SK-N-SH treated with all-trans-retinoic acid at 6 μM for 48 hours (cell line): ENCODE measurements around the gene VAV3.

ENCODE experiments used
- ATAC-seq: fragments of 200-7000 bp; cut with Tn5 transposase; 3 replicates; pipeline ENCODE4 v1.9.1; 2020; ENCODE audit warnings: mild to moderate bottlenecking, moderate library complexity
- ARNTL ChIP-seq: fragments of 450-650 bp; formaldehyde crosslinking; IDR thresholded peaks from 2 replicates; pipeline ENCODE4 v1.5.0; 2020; ENCODE audit warnings: low read depth, mild to moderate bottlenecking, moderate library complexity, borderline replicate concordance
- BACH2 ChIP-seq: fragments of 250-450 bp; sonication (Bioruptor Pico); IDR thresholded peaks from 2 replicates; pipeline ENCODE4 v1.9.0; 2021; ENCODE audit warnings: mild to moderate bottlenecking, borderline replicate concordance
- CSDC2 ChIP-seq: fragments of 250-450 bp; sonication (Bioruptor Pico); IDR thresholded peaks from 2 replicates; pipeline ENCODE4 v1.5.0; 2020; ENCODE audit warnings: mild to moderate bottlenecking, moderate library complexity
- ESRRG ChIP-seq: fragments of 250-450 bp; sonication (Bioruptor Pico); IDR thresholded peaks from 2 replicates; pipeline ENCODE4 v1.6.1; 2021; ENCODE audit warnings: mild to moderate bottlenecking
- GLIS3 ChIP-seq: fragments of 250-450 bp; sonication (Bioruptor Pico); IDR thresholded peaks from 2 replicates; pipeline ENCODE4 v1.5.0; 2020; ENCODE audit warnings: mild to moderate bottlenecking, moderate library complexity
- OSR1 ChIP-seq: fragments of 250-450 bp; sonication (Bioruptor Pico); IDR thresholded peaks from 2 replicates; pipeline ENCODE4 v1.8.0; 2022; ENCODE audit warnings: moderate library complexity, mild to moderate bottlenecking, inconsistent platforms
- POU6F1 ChIP-seq: fragments of 250-450 bp; sonication (Bioruptor Pico); IDR thresholded peaks from 2 replicates; pipeline ENCODE4 v1.8.0; 2021; ENCODE audit warnings: low read depth, mild to moderate bottlenecking, moderate library complexity, borderline replicate concordance
- PPARA ChIP-seq: fragments of 250-450 bp; sonication (Bioruptor Pico); IDR thresholded peaks from 2 replicates; pipeline ENCODE4 v1.5.0; 2020; ENCODE audit warnings: mild to moderate bottlenecking, borderline replicate concordance
- RARB ChIP-seq: fragments of 250-450 bp; sonication (Bioruptor Pico); IDR thresholded peaks from 2 replicates; pipeline ENCODE4 v1.8.0; 2021; ENCODE audit warnings: mild to moderate bottlenecking, moderate library complexity
- SNAI2 ChIP-seq: fragments of 250-450 bp; sonication (Bioruptor Pico); IDR thresholded peaks from 2 replicates; pipeline ENCODE4 v1.5.0; 2020; ENCODE audit warnings: mild to moderate bottlenecking, moderate library complexity
- TOX ChIP-seq: fragments of 250-450 bp; sonication (Bioruptor Pico); IDR thresholded peaks from 2 replicates; pipeline ENCODE4 v1.8.0; 2021; ENCODE audit warnings: mild to moderate bottlenecking, moderate library complexity, borderline replicate concordance
- TSHZ2 ChIP-seq: fragments of 250-450 bp; sonication (Bioruptor Pico); IDR thresholded peaks from 2 replicates; pipeline ENCODE4 v1.5.0; 2020; ENCODE audit warnings: mild to moderate bottlenecking, moderate library complexity
- ZFP3 ChIP-seq: fragments of 250-450 bp; sonication (Bioruptor Pico); IDR thresholded peaks from 2 replicates; pipeline ENCODE4 v1.5.0; 2020; ENCODE audit warnings: mild to moderate bottlenecking, moderate library complexity
- ZFP30 ChIP-seq: fragments of 450-650 bp; formaldehyde crosslinking; IDR thresholded peaks from 2 replicates; pipeline ENCODE4 v1.5.0; 2022; ENCODE audit warnings: mild to moderate bottlenecking, moderate library complexity
- ZNF565 ChIP-seq: fragments of 450-650 bp; formaldehyde crosslinking; conservative IDR thresholded peaks from 2 replicates; pipeline ENCODE4 v1.5.0; 2020; ENCODE audit warnings: low read depth, mild to moderate bottlenecking, moderate library complexity
- ZNF70 ChIP-seq: fragments of 450-650 bp; formaldehyde crosslinking; IDR thresholded peaks from 2 replicates; pipeline ENCODE4 v1.5.0; 2020; ENCODE audit warnings: mild to moderate bottlenecking, moderate library complexity
- ZNF8 ChIP-seq: fragments of 450-650 bp; formaldehyde crosslinking; IDR thresholded peaks from 2 replicates; pipeline ENCODE4 v1.5.0; 2020; ENCODE audit warnings: mild to moderate bottlenecking, moderate library complexity
- TF ChIP-seq, protein P1 (sequence below): fragments of 250-450 bp; sonication (Bioruptor Pico); IDR thresholded peaks from 2 replicates; pipeline ENCODE4 v1.5.1; 2021; ENCODE audit warnings: mild to moderate bottlenecking, moderate library complexity
- TF ChIP-seq, protein P2 (sequence below): fragments of 250-450 bp; sonication (Bioruptor Pico); IDR thresholded peaks from 2 replicates; pipeline ENCODE4 v1.5.1; 2020; ENCODE audit warnings: low read depth, mild to moderate bottlenecking, moderate library complexity
- TF ChIP-seq, protein P3 (sequence below): fragments of 250-450 bp; sonication (Bioruptor Pico); IDR thresholded peaks from 2 replicates; pipeline ENCODE4 v1.8.0; 2020; ENCODE audit warnings: mild to moderate bottlenecking, moderate library complexity, borderline replicate concordance

The VAV3 gene

DNA sequence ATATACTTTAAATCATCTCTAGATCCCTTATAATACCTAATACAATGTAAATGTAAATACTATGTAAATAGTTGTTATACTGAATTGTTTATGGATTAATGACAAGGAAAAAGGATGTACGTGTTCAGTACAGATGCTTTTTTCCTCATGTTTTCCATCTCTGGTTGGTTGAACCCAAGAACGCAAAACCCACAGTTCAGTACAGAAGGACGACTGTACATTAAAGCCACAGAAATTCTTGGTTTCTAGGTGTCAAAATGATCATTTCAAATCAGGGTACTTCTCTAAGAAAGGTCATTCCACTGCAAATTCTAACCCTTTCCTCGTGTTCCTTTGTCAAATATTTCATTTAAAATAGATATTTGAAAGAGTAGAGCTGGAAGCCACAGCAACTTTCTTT lies 158.1 kb downstream of the VAV3 start:
- TF ChIP-seq, protein P1, sequence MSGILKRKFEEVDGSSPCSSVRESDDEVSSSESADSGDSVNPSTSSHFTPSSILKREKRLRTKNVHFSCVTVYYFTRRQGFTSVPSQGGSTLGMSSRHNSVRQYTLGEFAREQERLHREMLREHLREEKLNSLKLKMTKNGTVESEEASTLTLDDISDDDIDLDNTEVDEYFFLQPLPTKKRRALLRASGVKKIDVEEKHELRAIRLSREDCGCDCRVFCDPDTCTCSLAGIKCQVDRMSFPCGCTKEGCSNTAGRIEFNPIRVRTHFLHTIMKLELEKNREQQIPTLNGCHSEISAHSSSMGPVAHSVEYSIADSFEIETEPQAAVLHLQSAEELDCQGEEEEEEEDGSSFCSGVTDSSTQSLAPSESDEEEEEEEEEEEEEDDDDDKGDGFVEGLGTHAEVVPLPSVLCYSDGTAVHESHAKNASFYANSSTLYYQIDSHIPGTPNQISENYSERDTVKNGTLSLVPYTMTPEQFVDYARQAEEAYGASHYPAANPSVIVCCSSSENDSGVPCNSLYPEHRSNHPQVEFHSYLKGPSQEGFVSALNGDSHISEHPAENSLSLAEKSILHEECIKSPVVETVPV (CRISPR knock-in tag): no peak
- TF ChIP-seq ZFP3 (CRISPR knock-in tag) (no peak), TOX (CRISPR knock-in tag) (no peak), ARNTL (CRISPR knock-in tag) (no peak), ESRRG (no peak), CSDC2 (CRISPR knock-in tag) (no peak), BACH2 (CRISPR knock-in tag) (no peak), TSHZ2 (no peak), ZNF70 (CRISPR knock-in tag) (no peak), OSR1 (CRISPR knock-in tag) (no peak), ZFP30 (CRISPR knock-in tag) (no peak)

GRCh38 chr1:107804741-107805140 lies 160.2 kb downstream of the VAV3 start:
- TF ChIP-seq TSHZ2 (no peak), GLIS3 (CRISPR knock-in tag) (no peak), BACH2 (CRISPR knock-in tag) (no peak), POU6F1 (CRISPR knock-in tag) (no peak), CSDC2 (CRISPR knock-in tag) (no peak), PPARA (CRISPR knock-in tag) (no peak), ESRRG (no peak), ZFP3 (CRISPR knock-in tag) (no peak), ZNF70 (CRISPR knock-in tag) (no peak), RARB (no peak), ZNF565 (CRISPR knock-in tag) (no peak), ARNTL (CRISPR knock-in tag) (no peak), OSR1 (CRISPR knock-in tag) (no peak)
- TF ChIP-seq, protein P1 (CRISPR knock-in tag): no peak
- TF ChIP-seq, protein P2, sequence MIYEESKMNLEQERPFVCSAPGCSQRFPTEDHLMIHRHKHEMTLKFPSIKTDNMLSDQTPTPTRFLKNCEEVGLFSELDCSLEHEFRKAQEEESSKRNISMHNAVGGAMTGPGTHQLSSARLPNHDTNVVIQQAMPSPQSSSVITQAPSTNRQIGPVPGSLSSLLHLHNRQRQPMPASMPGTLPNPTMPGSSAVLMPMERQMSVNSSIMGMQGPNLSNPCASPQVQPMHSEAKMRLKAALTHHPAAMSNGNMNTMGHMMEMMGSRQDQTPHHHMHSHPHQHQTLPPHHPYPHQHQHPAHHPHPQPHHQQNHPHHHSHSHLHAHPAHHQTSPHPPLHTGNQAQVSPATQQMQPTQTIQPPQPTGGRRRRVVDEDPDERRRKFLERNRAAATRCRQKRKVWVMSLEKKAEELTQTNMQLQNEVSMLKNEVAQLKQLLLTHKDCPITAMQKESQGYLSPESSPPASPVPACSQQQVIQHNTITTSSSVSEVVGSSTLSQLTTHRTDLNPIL (CRISPR knock-in tag): no peak
- no peak for ATAC-seq

More for the DNA sequence above, 158.1 kb downstream of the VAV3 start:
- no peak for ATAC-seq

- no peak for ATAC-seq
- TF ChIP-seq, protein P3, sequence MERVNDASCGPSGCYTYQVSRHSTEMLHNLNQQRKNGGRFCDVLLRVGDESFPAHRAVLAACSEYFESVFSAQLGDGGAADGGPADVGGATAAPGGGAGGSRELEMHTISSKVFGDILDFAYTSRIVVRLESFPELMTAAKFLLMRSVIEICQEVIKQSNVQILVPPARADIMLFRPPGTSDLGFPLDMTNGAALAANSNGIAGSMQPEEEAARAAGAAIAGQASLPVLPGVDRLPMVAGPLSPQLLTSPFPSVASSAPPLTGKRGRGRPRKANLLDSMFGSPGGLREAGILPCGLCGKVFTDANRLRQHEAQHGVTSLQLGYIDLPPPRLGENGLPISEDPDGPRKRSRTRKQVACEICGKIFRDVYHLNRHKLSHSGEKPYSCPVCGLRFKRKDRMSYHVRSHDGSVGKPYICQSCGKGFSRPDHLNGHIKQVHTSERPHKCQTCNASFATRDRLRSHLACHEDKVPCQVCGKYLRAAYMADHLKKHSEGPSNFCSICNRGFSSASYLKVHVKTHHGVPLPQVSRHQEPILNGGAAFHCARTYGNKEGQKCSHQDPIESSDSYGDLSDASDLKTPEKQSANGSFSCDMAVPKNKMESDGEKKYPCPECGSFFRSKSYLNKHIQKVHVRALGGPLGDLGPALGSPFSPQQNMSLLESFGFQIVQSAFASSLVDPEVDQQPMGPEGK (CRISPR knock-in tag): no peak
- TF ChIP-seq TSHZ2: no peak
- no peak for TF ChIP-seq SNAI2 (CRISPR knock-in tag)
- TF ChIP-seq ZNF70 (CRISPR knock-in tag): no peak
- TF ChIP-seq ZNF565 (CRISPR knock-in tag): no peak
- no peak for TF ChIP-seq ESRRG
- TF ChIP-seq BACH2 (CRISPR knock-in tag): no peak
- no peak for TF ChIP-seq ZNF8 (CRISPR knock-in tag)
- no peak for TF ChIP-seq PPARA (CRISPR knock-in tag)
- no peak for TF ChIP-seq ARNTL (CRISPR knock-in tag)
Measured at GRCh38 chr1:107804134-107804533, 160.8 kb downstream of the VAV3 start.
